Metanephros (tissue), 2 donors: Measurements from ENCODE around the gene CGB7. TPM values are rescaled to one million over a fixed set of nuclear protein-coding genes. Genes with fewer than 3 reads are reported as not detected.

Experiments
- small RNA-seq: library from RNA; depleted of rRNA; stranded (forward); fragments of <200 nt; gene quantifications from one replicate; pipeline ENCODE3, GENCODE V24; 2014; ENCODE audit warnings: low replicate concordance
- total RNA-seq: library from RNA; depleted of rRNA; stranded (reverse); fragments of >200 nt; gene quantifications from one replicate; pipeline ENCODE4 v1.2.3, GENCODE V29; 2014

Gene CGB7
- 1.3 TPM for total RNA-seq

GRCh38 chr19:49057636-49058234, at the start of gene CGB7:
CGB7 (minus strand) TSS chr19:49057749; CDS start chr19:49055375, 2,374 bp downstream.

GRCh38 chr19:49085020-49085867, 27.7 kb upstream of the CGB7 start, which contains the start of gene SNRNP70:
SNRNP70 (plus strand) TSS chr19:49085451; CDS start chr19:49086415, 964 bp downstream.

GRCh38 chr19:49064768-49065611, 7.4 kb upstream of the CGB7 start, which contains the start of gene NTF4:
NTF4 (minus strand) TSS chr19:49064818; CDS start chr19:49061997, 2,821 bp downstream.

DNA sequence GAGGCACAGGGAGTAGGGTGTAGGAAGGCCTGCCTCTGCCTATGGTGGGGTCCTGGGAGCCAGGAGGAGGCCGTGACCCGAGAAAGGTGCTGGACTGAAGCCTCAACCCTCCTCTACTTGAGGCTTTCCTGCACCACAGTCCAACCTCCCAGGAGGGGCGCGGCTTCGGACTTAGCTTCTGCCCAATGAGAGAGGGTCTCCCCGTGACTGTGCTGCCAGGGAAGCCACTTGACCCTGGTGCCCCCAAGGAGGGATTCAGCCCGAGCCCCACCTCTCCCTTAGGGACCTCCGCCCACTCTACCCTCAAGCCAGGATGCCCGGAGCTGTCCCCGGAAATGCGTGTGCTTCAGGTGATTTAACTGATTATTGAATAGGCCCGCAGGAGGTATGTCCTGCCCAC, 8.5 kb downstream of the CGB7 start, which contains the start of gene CGB8:
TSS of gene CGB8 (minus strand) at position 101 of the 400 bp plus-strand sequence. CDS start 372 bp downstream, outside the sequence.

DNA sequence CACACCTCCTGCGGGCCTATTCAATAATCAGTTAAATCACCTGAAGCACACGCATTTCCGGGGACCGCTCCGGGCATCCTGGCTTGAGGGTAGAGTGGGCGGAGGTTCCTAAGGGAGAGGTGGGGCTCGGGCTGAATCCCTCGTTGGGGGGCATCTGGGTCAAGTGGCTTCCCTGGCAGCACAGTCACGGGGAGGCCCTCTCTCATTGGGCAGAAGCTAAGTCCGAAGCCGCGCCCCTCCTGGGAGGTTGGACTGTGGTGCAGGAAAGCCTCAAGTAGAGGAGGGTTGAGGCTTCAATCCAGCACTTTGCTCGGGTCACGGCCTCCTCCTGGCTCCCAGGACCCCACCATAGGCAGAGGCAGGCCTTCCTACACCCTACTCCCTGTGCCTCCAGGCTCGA, 14.0 kb downstream of the CGB7 start, which contains the start of gene CGB5:
TSS of gene CGB5 (plus strand) at position 301 of the 400 bp plus-strand sequence. CDS start 362 bp downstream, outside the sequence.

DNA sequence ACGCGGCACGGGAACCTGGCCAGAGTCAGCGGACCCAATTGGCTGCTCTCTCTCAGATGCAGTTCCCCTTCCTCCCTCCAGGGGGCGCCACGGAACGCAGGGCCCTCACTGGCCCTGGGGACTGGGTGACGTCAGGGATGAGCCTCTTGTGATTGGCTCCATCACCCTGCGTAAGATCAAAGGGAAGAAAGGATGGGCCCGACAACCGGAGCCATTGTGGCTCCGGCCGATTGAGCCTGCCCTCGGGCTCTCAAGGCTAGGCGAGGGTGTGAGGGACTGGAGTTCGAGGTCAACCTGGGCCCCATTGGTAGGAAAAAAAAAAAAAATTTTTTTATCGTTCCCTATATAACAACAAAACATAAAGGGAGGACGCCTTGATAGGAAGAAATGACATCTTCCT, 20.7 kb downstream of the CGB7 start, which contains the start of gene CGB1:
TSS of gene CGB1 (minus strand) at position 81 of the 400 bp plus-strand sequence. CDS start 184 bp downstream, outside the sequence.

DNA sequence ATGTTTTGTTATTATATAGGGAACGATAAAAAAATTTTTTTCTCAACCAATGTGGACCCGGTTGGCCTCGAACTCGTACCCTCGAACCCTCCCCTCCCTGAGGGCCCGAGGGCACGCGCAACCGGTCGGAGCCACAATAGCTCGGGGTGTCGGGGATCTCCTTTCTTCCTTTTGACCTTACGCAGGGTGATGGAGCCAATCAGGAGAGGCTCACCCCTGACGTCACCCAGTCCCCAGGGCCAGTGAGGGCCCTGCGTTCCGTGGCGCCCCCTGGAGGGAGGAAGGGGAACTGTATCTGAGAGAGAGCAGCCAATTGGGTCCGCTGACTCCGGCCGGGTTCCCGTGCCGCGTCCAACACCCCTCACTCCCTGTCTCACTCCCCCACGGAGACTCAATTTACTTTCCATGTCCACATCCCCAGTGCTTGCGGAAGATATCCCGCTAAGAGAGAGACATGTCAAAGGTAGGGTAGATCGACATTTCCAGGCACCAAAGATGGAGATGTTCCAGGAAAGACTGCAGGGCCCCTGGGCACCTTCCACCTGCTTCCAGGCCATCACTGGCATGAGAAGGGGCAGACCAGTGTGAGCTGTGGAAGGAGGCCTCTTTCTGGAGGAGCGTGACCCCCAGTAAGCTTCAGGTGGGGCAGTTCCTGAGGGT, 25.8 kb downstream of the CGB7 start, which contains the start of gene CGB2:
TSS of gene CGB2 (plus strand) at position 249 of the 660 bp plus-strand sequence. CDS start at position 455, 206 bp downstream.

GRCh38 chr19:49024233-49024632, 33.3 kb downstream of the CGB7 start, which contains the start of gene CGB3:
CGB3 (minus strand) TSS chr19:49024333; CDS start chr19:49023971, 362 bp downstream.

DNA sequence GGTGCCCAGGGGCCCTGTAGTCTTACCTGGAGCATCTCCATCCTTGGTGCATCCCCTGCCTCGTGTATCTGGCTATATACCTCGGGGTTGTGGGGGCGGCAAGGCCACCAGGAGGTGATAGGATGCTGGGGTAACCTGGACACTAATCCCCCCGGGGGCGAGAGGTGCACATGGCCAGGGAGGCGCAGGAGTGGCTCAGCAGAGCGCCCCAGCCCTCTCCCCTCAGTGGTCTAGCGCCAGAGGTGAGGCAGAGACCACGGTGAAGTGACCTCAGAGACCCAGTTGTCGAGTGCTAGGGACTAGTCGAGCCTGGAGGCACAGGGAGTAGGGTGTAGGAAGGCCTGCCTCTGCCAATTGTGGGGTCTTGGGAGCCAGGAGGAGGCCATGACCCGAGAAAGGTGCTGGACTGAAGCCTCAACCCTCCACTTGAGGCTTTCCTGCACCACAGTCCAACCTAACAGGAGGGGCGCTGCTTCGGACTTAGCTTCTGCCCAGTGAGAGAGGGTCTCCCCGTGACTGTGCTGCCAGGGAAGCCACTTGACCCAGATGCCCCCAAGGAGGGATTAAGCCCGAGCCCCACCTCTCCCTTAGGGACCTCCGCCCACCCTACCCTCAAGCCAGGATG, 40.4 kb downstream of the CGB7 start, which contains the start of gene LHB:
TSS of gene LHB (minus strand) at position 51 of the 625 bp plus-strand sequence. CDS start at position 41, 10 bp downstream.

Small RNA genes lying within 50 kb of the gene (small RNA-seq; reads per million reads assigned to genes)
- gene MIR6798 (not detected), gene RN7SL708P (not detected)

Other genes starting within 250 kb of the CGB7 start
- gene BCAT2, start 246.7 kb downstream of the CGB7 start, total RNA-seq, result 36.3 TPM
- 12.0 TPM for gene HSD17B14, start 221.3 kb downstream of the CGB7 start, total RNA-seq
- 18.1 TPM for gene PLEKHA4, start 189.1 kb downstream of the CGB7 start, total RNA-seq
- 71.7 TPM for gene PPP1R15A, start 185.3 kb downstream of the CGB7 start, total RNA-seq
- gene TULP2, start 159.0 kb downstream of the CGB7 start, total RNA-seq, result 0.29 TPM
- gene NUCB1, start 157.4 kb downstream of the CGB7 start, total RNA-seq, result 221 TPM
- 1.4 TPM for gene DHDH, start 124.0 kb downstream of the CGB7 start, total RNA-seq
- 30.8 TPM for gene BAX, start 102.9 kb downstream of the CGB7 start, total RNA-seq
- 1,684 TPM for gene FTL, start 92.4 kb downstream of the CGB7 start, total RNA-seq
- gene GYS1, start 64.4 kb downstream of the CGB7 start, total RNA-seq, result 51.8 TPM
- gene RUVBL2, start 63.9 kb downstream of the CGB7 start, total RNA-seq, result 105 TPM
- 1.1 TPM for gene LHB, start 40.7 kb downstream of the CGB7 start, total RNA-seq
- not detected for gene CGB3, start 33.4 kb downstream of the CGB7 start, total RNA-seq
- gene CGB2, start 25.9 kb downstream of the CGB7 start, total RNA-seq, result not detected
- not detected for gene CGB1, start 20.9 kb downstream of the CGB7 start, total RNA-seq
- not detected for gene CGB5, start 13.9 kb downstream of the CGB7 start, total RNA-seq
- gene CGB8, start 8.6 kb downstream of the CGB7 start, total RNA-seq, result not detected
- gene NTF4, start 7.1 kb upstream of the CGB7 start, total RNA-seq, result 5.4 TPM
- 2.3 TPM for gene KCNA7, start 14.9 kb upstream of the CGB7 start, total RNA-seq
- gene SNRNP70, start 27.7 kb upstream of the CGB7 start, total RNA-seq, result 266 TPM
- 8.0 TPM for gene LIN7B, start 56.6 kb upstream of the CGB7 start, total RNA-seq
- not detected for gene C19orf73, start 61.4 kb upstream of the CGB7 start, total RNA-seq
- gene PPFIA3, start 61.8 kb upstream of the CGB7 start, total RNA-seq, result 6.9 TPM
- gene HRC, start 97.6 kb upstream of the CGB7 start, total RNA-seq, result 28.8 TPM
- gene TRPM4, start 100.0 kb upstream of the CGB7 start, total RNA-seq, result 39.2 TPM